ENCODE measurements around the gene DYNC1H1.

DNA sequence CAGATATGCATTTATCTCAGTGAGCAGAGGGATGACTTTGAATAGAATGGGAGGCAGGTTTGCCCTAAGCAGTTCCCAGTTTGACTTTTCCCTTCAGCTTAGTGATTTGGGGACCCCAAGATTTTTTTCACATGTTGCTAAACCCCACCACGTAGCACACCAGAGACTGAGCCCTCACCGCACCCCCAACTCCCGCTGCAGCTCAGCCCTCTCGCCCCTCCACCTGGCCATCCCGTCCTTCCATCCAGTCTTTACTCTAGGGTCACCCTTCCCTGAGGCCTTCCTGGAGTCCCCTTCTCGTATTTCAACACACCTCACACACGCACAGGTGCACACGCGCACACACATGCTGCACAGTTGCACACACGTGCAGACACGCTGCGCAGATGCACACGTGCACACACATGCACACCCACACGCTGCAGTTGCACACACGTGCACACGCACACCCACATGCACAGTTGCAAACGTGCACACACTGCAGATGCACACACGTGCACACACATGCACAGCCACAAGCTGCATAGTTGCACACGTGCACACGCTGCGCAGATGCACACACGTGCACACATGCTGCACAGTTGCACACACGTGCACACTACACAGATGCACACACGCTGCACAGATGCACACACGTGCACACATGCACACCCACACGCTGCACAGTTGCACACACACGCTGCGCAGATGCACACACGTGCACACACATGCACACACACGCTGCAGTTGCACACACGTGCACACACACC is 92.5 kb downstream of the DYNC1H1 start:
- no peak for TF ChIP-seq POLR2A (IDR thresholded peaks at IDR 0.05)
- TF ChIP-seq, protein P1, sequence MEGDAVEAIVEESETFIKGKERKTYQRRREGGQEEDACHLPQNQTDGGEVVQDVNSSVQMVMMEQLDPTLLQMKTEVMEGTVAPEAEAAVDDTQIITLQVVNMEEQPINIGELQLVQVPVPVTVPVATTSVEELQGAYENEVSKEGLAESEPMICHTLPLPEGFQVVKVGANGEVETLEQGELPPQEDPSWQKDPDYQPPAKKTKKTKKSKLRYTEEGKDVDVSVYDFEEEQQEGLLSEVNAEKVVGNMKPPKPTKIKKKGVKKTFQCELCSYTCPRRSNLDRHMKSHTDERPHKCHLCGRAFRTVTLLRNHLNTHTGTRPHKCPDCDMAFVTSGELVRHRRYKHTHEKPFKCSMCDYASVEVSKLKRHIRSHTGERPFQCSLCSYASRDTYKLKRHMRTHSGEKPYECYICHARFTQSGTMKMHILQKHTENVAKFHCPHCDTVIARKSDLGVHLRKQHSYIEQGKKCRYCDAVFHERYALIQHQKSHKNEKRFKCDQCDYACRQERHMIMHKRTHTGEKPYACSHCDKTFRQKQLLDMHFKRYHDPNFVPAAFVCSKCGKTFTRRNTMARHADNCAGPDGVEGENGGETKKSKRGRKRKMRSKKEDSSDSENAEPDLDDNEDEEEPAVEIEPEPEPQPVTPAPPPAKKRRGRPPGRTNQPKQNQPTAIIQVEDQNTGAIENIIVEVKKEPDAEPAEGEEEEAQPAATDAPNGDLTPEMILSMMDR (IDR thresholded peaks at IDR 0.05): no peak
